Fibroblast of the conjunctiva (primary cell): Measurements from ENCODE around the gene C1orf210.

Experiments used
- DNase-seq: peaks from one replicate; pipeline ENCODE4 v3.0.0-alpha.2; 2010; ENCODE audit warnings: low read depth

C1orf210 gene

DNA sequence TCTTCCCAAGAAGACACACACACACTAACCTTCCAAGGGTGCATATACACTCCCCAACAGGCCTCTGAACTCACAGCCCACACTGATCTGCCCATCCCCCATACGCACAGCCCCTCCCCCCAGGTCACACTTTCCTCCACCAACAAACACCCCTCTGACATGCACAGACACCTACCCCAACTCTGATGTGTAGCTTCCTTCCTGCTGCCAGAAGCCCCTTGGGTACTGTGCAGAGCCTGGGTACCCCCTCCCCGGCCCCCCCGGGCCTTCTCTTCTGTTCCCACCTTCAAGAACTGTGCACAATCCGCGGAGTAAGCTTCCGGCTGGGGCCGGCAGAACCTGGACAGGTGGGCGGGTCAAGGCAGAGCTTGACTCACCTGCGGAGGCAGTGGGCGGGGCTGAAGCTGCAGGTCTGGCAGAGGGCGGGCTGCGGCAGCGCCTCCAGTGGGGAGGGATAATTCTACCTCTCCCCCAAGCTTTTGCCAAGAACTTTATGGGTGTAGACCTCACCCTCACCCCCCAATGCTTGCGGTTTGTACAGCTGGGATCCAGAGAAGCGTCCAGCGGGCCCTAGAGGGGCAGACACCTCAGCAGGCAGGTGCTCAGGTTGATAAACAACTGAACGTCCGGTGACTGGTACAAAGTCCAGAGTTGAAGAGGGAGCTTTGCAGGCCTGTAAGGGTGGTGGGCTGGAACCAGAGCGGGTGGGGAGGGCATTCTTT is at the start of gene C1orf210:
Gene C1orf210, minus strand, starts transcription at position 313 of the 722 bp plus-strand sequence. CDS start 2,311 bp downstream, outside the sequence.
- no peak for DNase-seq

DNA sequence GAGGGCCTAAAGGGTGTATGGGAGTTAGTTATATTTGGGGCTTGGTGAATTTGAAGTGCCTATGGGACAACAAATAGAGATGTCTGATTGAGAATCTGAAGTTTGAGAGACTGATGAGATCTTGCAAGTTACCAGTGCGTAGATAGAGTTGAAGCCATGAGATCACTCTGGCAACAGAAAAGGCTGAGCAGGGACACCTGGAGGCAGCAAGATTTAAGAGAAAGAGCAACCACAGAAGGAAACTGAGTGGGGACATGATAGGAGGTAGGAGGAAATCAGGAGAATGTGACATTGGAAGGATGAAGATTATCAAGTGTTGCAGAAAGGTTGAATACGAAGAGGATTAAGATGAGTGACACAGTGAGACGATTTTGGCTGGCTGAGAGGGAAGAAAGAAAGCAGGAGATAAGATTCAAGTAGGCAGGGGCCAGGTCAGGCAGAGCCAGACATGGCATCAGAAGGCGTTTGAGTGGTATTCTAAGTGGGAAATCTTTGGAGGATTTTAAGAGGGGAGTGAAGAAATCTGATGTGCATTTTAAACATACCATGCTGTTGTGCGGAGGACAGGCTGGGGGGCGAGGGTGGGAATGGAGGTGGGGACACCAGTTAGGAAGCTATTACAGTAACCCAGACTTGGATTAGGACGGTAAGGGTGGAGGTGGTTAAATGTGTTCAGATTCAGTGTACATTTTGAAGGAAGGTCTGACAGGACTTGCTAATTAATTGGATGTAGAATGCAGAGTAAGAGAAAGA is 49.2 kb upstream of the C1orf210 start:
- no peak for DNase-seq

DNA sequence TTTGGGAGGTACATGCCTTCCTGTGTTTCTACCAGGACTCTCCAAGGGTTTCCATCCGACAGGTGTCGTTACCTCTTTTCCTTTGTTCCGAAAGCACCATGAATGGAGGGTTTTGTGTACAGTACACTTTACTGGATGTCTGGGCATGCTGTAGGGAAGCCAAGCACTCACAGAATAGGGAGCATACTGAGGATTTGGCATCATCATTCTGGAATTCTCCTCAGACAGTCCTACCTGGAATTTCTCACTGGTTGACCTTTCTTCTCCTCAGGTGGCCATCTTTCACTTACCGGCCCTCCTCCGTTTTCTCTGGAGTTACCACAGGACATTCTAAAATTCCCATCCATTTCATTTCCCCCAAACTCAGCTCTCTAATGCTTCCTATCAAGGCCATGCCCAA is 46.3 kb upstream of the C1orf210 start:
- DNase-seq = no peak

- DNase-seq = peak; percentile 34
Measured at GRCh38 chr1:43329995-43330751, 44.8 kb upstream of the C1orf210 start.

GRCh38 chr1:43327549-43328292 is 42.3 kb upstream of the C1orf210 start:
- peak; percentile 42 for DNase-seq

- no peak for DNase-seq
Measured at GRCh38 chr1:43325381-43325780, 40.0 kb upstream of the C1orf210 start.

GRCh38 chr1:43324810-43325209 is 39.4 kb upstream of the C1orf210 start:
- DNase-seq = no peak

DNA sequence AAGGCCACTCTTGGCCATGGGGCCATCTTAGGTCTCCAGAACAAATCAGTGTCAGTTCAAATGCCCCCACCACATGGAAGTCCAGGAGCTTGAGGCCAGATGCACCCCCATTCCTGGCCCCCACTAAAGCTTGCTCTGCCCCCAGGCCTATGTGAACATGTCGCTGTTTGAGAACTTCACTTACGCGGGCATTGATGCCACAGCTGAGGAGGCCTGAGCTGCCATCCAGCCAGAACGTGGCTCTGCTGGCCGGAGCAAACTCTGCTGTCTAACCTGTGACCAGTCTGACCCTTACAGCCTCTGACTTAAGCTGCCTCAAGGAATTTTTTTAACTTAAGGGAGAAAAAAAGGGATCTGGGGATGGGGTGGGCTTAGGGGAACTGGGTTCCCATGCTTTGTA is 37.1 kb upstream of the C1orf210 start:
- no peak for DNase-seq

DNA sequence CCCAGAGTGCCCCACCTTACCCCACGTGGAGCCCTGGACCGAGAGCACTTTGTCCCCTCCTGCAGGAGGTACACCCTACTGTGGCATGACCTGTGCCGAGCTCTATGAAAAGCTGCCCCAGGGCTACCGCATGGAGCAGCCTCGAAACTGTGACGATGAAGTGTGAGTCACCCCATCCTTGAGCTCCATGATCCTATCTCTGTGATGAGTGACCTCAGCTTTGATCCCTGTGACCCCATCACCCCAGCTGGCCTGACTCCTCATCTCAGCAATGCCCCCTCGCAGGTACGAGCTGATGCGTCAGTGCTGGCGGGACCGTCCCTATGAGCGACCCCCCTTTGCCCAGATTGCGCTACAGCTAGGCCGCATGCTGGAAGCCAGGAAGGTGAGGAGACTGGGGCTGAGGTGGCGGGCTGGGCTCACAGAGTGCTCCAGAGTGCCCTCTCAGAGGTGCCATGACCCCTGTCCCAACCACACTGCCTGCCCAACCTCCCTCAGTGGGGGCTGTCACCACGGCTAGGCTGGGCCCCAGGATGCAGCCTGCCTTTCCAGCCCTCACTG is 36.0 kb upstream of the C1orf210 start:
- DNase-seq = no peak

DNA sequence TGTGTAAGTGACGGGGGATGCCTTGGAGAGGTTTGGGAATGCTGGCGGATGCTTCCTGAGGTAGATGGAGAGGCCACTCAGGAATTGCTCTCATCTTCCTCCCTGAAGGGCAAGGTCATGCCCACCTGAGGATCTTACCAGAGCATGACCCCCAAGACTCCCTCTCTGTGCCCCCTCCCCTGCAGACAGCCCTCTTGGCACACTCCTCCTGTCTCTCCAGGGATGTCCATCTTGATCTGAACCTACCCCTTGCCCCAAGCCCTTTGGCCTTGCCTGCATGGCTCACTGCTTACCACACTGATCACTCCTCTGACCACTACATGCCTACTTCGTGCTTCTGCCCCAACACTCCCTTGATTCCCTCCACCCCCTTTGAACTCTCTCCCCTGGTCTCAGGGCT is 34.4 kb upstream of the C1orf210 start:
- DNase-seq = no peak

GRCh38 chr1:43319288-43319687 is 33.9 kb upstream of the C1orf210 start:
- DNase-seq = no peak

DNA sequence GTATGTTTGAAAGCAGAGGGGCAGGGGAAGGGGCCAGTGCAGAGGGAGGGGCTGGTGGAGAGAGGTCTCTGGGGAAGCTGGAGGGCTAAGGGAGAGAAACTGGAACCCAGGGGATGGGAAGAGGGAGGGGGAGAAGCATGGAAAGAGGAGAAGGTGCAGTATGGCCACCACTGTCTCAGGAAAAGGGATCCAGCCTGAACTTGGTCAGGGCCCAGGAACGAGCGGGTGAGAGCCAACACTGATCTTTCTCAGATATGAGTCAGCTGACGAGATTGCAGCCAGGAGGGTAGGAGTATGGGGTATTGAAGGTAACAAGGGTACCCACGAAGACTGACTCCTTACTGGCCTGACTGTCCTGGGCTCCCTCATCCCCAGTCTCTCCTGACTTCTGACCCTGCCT is 33.5 kb upstream of the C1orf210 start:
- DNase-seq = no peak

GRCh38 chr1:43317817-43318471 is 32.6 kb upstream of the C1orf210 start:
- no peak for DNase-seq

DNA sequence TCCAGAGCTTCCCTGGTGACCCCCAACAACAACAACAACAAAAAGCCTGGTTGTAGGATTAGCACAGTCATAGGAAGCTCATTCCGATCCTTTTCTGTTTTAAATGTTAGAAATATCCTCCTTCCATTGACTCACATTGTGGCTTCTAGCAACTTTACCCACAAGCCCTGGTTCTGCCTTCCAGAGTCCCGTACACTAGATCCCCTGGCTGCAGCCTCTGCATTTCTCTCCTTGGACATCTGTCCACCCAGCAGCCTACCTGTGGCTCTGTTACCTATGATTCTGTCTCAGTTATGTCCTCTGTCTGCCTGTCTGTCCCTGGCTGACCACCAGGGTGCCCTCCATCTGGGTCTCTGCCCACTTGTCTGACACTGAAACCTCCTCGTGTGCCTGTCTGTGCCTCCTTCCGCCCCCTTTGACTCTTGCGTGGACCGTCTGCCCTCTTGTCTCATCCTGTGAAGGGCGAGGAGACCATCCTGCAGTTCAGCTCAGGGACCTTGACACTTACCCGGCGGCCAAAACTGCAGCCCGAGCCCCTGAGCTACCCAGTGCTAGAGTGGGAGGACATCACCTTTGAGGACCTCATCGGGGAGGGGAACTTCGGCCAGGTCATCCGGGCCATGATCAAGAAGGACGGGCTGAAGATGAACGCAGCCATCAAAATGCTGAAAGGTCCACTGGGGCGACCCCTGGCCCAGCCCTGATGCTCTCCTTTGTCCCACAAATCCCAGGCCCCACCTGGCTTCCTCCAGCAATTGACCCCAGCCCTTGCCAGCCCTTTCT is 31.5 kb upstream of the C1orf210 start:
- no peak for DNase-seq

DNA sequence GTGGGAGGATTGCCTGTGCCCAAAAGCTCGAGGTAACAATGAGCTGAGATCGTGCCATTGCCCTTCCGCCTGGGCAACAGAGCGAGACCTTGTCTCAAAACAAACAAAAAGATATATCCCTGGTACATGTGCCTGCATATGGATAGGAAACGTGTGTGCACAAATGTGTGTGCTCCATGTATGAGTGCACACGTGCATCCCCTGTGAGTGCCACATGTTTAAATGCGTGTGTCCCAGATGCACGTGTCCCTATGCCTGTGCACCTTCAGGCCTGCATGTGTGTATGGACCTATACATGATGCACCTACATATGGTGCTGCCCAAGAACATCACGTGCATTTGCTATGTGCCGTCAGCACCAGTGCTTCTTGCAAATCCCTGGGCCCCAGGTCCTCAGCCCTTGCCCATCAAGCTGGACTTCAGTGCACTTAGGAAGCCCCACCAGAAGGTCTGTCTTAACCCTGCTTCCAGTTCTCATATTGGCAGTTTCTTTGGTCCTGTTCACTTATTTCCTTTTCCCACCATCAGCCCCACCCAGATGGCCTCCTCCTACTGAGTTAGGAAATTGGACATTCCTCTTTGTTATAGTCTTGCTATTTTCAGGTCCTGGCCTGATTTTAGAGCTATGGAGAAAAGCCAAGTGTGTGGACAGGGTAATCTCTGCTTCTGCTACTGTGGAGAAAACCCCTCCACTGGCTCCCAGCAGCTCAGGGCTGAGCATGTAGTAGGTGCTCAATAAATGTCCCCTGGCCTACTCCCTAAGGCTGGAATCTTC is 30.8 kb upstream of the C1orf210 start:
- no peak for DNase-seq

DNA sequence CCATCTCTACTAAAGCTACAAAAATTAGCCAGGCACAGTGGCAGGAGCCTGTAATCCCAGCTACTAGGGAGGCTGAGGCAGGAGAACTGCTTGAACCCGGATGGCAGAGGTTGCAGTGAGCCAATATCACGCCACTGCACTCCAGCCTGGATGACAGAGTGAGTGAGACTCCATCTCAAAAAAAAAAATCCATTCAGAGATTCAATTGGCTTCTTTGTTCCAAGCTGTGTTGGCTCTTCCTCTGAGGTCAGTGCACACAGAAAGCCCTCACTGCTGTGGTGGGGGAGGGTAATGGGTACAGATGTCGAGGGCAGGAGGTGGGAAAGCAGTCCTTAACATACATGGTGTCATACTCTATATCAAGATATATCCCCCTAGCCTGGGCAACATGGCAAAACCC is 30.1 kb upstream of the C1orf210 start:
- no peak for DNase-seq

- DNase-seq = no peak
Measured at GRCh38 chr1:43314233-43314632, 28.9 kb upstream of the C1orf210 start.

GRCh38 chr1:43313771-43314170 is 28.4 kb upstream of the C1orf210 start:
- no peak for DNase-seq

DNA sequence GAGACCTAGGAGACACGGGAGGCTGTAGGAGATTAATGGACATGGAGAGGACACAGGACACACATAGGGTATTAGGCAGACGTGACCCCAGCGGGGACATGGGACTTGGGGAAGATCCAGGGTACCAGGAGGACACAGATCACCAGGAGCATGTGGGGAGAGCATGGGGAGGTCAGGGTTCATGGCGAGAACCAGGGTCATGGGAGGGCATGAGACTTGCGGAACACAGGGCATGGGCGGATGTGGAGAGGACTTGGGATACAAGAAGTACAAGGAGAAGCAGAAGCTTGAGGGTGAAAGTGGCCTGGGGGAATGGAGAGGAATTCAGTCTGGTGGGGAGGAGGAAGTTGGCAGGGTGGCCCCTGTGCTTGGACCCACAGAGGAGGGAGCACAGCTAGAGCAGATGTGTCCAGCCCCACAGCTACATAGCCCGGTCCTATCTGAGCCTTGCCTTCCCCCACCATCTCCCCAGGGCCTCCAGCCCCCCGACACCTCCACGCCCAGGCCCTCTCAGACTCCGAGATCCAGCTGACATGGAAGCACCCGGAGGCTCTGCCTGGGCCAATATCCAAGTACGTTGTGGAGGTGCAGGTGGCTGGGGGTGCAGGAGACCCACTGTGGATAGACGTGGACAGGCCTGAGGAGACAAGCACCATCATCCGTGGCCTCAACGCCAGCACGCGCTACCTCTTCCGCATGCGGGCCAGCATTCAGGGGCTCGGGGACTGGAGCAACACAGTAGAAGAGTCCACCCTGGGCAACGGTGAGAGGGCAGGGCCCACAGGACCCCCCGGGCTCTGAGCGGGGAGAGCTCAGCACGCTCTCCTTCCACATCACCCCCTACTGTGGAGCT is 27.5 kb upstream of the C1orf210 start:
- DNase-seq = no peak
